GM12892 (cell line): ENCODE measurements around the gene PCDHGA1.

Experiments used
- POLR2A ChIP-seq: IDR thresholded peaks from 2 replicates; pipeline ENCODE4 v1.6.1; 2011; ENCODE audit warnings: low read depth, low read length, control low read depth
- POLR2AphosphoS5 ChIP-seq: IDR thresholded peaks from 2 replicates; pipeline ENCODE4 v1.6.1; 2011; ENCODE audit warnings: low read depth, low read length, control low read depth
- TAF1 ChIP-seq: IDR thresholded peaks from 2 replicates; pipeline ENCODE4 v1.6.1; 2011; ENCODE audit warnings: low read depth, mild to moderate bottlenecking, control low read depth, low read length, borderline replicate concordance

DNA sequence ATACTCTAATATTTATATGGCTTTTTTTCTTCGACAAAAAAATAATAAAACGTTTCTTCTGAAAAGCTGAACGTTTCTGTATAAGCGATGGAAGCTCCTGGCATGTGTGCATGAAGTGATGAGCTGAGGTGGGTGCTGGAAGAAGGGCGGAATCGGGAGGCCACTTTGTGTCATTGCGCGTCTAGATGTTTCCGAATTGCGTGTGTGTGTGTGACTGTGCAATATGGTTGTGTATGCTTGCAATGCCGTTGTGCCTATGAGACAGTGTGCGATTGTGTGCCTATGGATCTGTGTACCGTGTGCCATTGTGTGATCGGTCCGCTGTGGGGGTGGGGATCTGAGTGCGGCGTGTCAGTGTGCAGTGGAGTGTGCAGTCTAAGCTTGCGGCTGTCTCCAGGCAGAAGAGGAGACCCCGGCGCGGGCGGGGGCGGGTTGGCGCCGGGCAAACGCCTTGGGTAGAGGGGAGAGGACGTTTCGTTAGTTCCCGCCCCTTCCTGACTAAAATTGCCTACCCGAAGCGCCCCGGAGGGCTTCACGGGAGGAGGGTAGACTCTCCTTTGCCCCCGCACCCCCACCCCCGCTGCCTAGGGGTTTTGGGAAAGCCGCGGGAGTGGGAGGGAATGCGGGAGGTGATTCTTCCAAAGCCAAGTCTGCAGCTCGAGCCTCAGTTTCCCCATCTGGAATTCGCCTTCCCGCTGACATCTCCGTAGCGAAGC lies 182.8 kb downstream of the PCDHGA1 start:
- TF ChIP-seq POLR2A (0 out of 2 replicates have a peak, but pooled peaks have one; percentile 5), POLR2AphosphoS5 (0 out of 2 replicates have a peak, but pooled peaks have one; percentile 19), TAF1 (no peak)
